IPS-20b (cell line): ENCODE data around the gene MXI1.

Experiments
- H3K27ac ChIP-seq: one replicate; pipeline ENCODE4 v1.5.1; 2013; ENCODE audit warnings: low read length
- H3K27me3 ChIP-seq: 2 replicates; pipeline ENCODE4 v1.6.1; 2013; ENCODE audit warnings: mild to moderate bottlenecking, low read length, inconsistent platforms; ENCODE audit not compliant: insufficient read depth
- H3K36me3 ChIP-seq: 2 replicates; pipeline ENCODE4 v1.6.1; 2013; ENCODE audit warnings: low read depth, mild to moderate bottlenecking, inconsistent platforms, low read length, moderate library complexity; ENCODE audit not compliant: insufficient read depth
- H3K4me1 ChIP-seq: 2 replicates; pipeline ENCODE4 v1.6.1; 2013; ENCODE audit warnings: mild to moderate bottlenecking, control low read depth, inconsistent platforms, low read length, moderate library complexity; ENCODE audit not compliant: insufficient read depth
- H3K4me3 ChIP-seq: 2 replicates; pipeline ENCODE4 v1.5.1; 2013; ENCODE audit warnings: mild to moderate bottlenecking, low read length, inconsistent platforms
- H3K9ac ChIP-seq: 2 replicates; pipeline ENCODE4 v1.6.1; 2013; ENCODE audit warnings: low read depth, mild to moderate bottlenecking, inconsistent platforms, low read length, moderate library complexity
- H3K9me3 ChIP-seq: 2 replicates; pipeline ENCODE4 v1.6.1; 2013; ENCODE audit warnings: mild to moderate bottlenecking, low read depth, low read length, inconsistent platforms; ENCODE audit not compliant: insufficient read depth

MXI1 gene

DNA sequence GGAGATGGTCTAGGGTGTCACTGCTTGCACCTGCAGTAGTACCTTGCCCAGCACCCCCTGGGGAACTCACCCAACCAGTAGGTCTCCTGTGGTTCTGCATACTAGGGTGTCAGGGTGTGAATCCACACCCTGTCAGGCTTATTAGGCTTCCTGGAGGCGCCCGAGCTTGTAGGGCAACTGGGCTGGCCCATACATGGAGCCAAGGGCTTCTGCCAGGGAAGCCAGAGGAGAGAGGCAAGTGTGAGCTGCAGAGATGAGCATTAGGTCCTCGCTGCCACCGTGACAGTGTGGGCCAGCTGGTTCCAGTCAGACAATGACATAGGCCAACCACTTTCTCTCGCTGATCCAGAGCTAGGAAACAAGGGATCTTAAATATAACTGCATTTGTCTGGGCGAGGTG, 11.2 kb downstream of the MXI1 start:
- H3K36me3 ChIP-seq, result no peaks in the 10 kb centered on the region
- no peak overlapping the region for H3K9ac ChIP-seq
- H3K4me3 ChIP-seq, result no peak overlapping the region
- H3K27me3 ChIP-seq, result peaks cover 35% of the 10 kb centered on the region
- H3K9me3 ChIP-seq, result no peaks in the 10 kb centered on the region
- H3K4me1 ChIP-seq, result peaks cover 7% of the 10 kb centered on the region; the same call in 1 of the 2 replicates
- no peak overlapping the region for H3K27ac ChIP-seq

DNA sequence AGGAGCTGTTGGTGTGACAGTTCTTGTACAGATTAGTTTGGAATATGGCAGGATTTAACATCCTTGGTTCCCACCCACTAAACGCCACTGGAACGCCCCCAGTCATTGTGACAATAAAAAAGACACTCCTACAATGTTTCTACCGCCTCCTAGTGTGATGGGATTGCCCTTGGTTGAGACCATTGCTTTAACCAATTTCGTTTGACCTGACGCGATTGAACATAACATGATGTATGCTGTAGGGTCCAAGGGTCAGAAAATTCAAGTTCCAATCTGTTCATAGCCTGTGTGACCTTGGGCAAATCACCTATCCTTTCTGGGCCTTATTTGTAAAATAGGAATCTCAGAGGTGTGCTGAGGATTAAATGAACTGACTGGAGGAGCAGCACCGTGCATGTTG, 12.5 kb downstream of the MXI1 start:
- H3K9ac ChIP-seq, result no peak overlapping the region
- no peak overlapping the region for H3K27ac ChIP-seq
- H3K27me3 ChIP-seq, result peaks cover 35% of the 10 kb centered on the region
- no peaks in the 10 kb centered on the region for H3K9me3 ChIP-seq
- peaks cover 7% of the 10 kb centered on the region; the same call in 1 of the 2 replicates for H3K4me1 ChIP-seq
- H3K36me3 ChIP-seq, result no peaks in the 10 kb centered on the region
- no peak overlapping the region for H3K4me3 ChIP-seq

DNA sequence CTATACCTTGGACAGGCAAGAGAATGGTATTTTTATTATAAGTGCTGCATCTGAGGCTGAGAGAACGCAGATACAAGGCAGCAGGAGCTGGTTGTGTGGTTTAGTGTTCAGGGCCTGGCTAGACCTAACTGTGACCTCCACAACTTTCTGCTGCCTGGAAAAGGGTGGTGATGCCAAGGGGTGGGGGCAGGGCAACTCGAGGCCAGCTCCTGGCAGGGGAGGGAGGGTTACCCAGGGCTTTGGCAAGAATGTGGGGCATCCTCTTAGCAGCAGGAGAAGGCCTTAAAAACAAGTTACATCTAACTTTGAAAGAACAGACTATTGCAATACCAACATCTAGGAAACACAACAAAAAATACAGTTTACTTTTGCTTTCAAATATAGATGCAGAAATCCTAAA, 13.0 kb downstream of the MXI1 start:
- Histone ChIP-seq H3K27me3 (peaks cover 35% of the 10 kb centered on the region), H3K9me3 (no peaks in the 10 kb centered on the region), H3K36me3 (no peaks in the 10 kb centered on the region), H3K9ac (no peak overlapping the region), H3K4me1 (peaks cover 10% of the 10 kb centered on the region; the same call in 1 of the 2 replicates), H3K4me3 (no peak overlapping the region), H3K27ac (no peak overlapping the region)

DNA sequence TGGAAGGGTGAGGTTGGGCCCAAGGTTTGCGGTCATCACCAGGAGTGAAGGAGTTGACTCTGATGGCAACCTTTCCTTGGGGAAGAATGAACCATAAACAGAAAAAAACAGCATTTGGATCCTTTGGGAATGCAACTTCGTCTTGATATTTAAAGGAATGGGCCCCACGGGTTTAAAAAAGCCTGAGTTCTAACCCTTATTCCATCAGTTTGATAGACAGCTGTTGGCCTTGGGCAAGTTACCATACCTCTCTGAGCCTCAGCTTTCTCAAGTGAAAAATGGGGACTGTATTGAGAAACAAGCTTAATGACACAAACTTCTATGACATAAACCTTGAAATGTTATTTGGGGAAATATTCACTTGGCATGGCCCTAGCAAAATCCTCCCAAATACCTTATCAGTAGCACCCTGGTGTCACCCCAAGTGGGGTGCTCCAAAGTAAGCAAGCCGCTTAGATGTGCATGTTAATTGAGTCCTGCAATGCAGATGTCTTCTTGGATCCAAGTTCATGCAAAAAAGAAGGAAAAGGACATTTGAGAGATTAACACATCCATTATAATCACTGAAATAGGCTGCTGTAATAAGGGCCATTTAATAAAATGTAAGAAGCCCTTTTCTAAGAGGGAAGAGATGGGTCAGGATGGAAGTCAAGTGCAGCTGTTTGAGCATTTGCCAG, 13.8 kb downstream of the MXI1 start:
- Histone ChIP-seq H3K9me3 (no peaks in the 10 kb centered on the region), H3K4me3 (peak overlapping the region; percentile 44; the same call in 1 of the 2 replicates), H3K9ac (no peak overlapping the region; the same call in 1 of the 2 replicates), H3K36me3 (no peaks in the 10 kb centered on the region), H3K27ac (no peak overlapping the region), H3K27me3 (peaks cover 35% of the 10 kb centered on the region), H3K4me1 (peaks cover 10% of the 10 kb centered on the region; the same call in 1 of the 2 replicates)

DNA sequence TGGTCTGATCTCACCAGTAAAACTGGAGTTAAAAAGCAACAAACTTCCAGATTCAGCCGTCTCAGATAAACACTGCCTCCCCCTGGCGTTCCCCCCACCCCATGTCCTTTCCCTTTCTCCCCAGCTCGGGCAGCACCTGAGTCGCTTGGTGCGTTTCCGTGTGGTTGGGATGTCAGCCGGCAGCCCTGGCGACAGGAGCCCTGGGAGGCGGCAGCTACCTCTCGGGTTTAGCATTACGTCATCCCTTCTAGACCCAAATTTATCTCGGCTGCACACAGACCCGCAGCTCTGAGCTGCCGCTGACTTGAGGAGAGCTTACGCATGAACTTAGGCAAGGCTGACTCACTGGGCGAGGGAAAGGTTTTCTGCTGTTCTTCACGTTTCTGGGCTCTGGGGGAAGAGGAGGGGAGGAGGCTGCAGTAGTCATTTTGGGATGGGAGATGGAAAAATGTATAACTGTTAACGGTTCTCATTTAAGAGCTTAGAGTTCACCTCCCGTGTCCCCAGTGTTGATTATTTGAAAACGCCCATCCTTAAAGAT, 14.4 kb downstream of the MXI1 start:
- Histone ChIP-seq H3K9me3 (no peaks in the 10 kb centered on the region), H3K36me3 (no peaks in the 10 kb centered on the region), H3K9ac (peak overlapping the region; percentile 29; the same call in 1 of the 2 replicates), H3K27ac (no peak overlapping the region), H3K27me3 (peaks cover 35% of the 10 kb centered on the region), H3K4me3 (peak overlapping the region; percentile 44; the same call in 1 of the 2 replicates), H3K4me1 (peaks cover 10% of the 10 kb centered on the region; the same call in 1 of the 2 replicates)

DNA sequence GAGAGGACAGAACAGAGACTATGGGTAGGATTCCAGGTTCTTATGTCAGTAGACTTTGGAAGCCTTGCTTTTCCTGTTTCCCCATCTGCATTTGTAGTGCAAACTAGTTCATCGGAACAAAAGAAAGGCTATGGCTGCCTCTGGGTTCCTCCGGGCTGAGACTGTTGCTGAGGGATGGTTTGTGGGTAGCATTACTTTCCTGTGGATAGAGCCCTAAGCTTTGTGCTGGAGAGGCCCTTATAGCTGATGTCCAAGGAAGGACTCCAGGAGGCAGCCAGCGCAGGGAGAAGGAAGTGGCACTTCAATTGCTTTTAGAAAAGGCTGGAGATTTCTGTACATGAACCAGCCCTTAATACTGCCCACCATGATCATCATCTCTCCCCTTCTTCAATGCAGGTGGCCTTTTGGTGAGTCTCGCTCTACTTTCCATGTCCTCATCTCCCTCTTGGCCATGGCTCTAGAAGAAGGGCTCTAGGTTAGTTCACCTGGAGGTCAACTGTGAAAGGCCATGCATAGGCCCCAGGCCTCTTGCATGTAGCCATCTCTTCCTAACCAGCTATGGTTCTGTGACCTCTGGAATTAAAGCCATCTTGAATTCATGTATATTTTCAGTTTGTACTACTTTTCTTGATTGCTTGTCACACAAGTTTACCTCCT, 15.4 kb downstream of the MXI1 start:
- Histone ChIP-seq H3K27ac (no peak overlapping the region), H3K36me3 (no peaks in the 10 kb centered on the region), H3K9me3 (no peaks in the 10 kb centered on the region), H3K4me1 (peaks cover 10% of the 10 kb centered on the region; the same call in 1 of the 2 replicates), H3K4me3 (no peak overlapping the region), H3K9ac (no peak overlapping the region; the same call in 1 of the 2 replicates), H3K27me3 (peaks cover 35% of the 10 kb centered on the region)

DNA sequence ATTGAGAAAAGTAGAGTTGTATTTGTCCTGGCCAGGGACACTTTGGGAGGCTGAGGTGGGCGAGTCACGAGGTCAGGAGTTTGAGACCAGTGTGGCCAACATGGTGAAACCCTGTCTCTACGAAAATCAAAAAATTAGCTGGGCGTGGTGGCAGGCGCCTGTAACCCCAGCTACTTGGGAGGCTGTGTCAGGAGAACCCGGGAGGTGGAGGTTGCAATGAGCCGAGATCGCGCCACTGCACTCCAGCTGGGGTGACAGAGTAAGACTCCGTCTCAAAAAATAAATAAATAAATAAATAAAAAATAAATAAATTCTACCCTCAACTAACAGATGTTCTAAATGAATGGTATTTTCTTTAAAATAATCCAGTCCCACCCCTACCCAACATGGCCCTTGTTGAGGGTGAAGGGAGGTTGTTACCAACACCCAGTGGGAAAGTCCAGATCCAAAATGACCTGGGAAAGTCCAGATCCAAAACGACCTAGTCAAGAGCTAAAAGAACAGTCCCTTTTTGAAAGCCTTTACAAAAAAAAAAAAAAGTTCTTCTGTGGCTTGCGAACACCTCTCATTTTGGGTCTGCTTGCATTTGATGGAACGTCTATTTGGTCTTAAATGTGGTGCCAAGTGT, 16.0 kb downstream of the MXI1 start:
- Histone ChIP-seq H3K27ac (no peak overlapping the region), H3K4me1 (peaks cover 10% of the 10 kb centered on the region; the same call in 1 of the 2 replicates), H3K4me3 (no peak overlapping the region), H3K36me3 (no peaks in the 10 kb centered on the region), H3K9me3 (no peaks in the 10 kb centered on the region), H3K27me3 (peaks cover 35% of the 10 kb centered on the region), H3K9ac (no peak overlapping the region)

DNA sequence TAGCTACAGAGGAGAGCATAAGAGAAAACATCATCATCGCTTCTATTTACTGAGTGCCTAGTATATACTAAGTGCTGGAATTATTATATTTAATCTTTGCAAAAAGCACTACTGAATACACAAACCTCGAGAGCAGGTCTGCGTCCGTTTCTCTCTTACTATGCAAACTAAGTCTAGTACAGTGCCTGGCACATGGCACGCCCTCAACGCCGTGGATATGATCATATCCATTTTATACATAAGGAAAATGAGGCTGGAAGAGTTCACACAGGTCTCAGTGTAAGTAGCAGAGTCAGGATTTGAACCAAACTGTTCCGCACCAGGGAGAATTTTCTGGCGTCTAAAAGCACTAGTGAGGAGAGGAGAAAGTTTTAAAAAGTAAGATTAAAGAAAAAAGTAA, 17.6 kb downstream of the MXI1 start:
- Histone ChIP-seq H3K36me3 (no peaks in the 10 kb centered on the region), H3K9ac (peak overlapping the region; percentile 26; the same call in 1 of the 2 replicates), H3K4me3 (peak overlapping the region; percentile 63), H3K27ac (no peak overlapping the region), H3K9me3 (no peaks in the 10 kb centered on the region), H3K4me1 (peaks cover 10% of the 10 kb centered on the region; the same call in 1 of the 2 replicates), H3K27me3 (peaks cover 35% of the 10 kb centered on the region)

DNA sequence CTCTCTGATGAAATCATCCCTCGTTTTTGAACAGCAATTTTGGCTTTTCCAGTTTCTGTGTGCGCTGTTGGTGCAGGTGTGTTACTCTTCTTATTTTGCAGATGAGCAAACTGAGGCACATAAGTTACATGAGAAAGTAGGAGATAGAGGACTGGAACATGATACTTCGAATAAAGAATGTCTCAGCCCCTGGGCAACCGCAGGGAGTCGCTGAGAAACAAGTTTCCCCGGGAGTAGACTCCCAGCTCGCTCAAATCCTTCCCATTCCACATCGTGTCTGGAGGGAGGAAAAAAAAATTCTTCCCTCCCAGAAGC, 18.0 kb downstream of the MXI1 start:
- Histone ChIP-seq H3K27me3 (peaks cover 35% of the 10 kb centered on the region), H3K9ac (peak overlapping the region; percentile 26; the same call in 1 of the 2 replicates), H3K36me3 (no peaks in the 10 kb centered on the region), H3K4me1 (peaks cover 10% of the 10 kb centered on the region; the same call in 1 of the 2 replicates), H3K4me3 (peak overlapping the region; percentile 63), H3K9me3 (no peaks in the 10 kb centered on the region), H3K27ac (no peak overlapping the region)

DNA sequence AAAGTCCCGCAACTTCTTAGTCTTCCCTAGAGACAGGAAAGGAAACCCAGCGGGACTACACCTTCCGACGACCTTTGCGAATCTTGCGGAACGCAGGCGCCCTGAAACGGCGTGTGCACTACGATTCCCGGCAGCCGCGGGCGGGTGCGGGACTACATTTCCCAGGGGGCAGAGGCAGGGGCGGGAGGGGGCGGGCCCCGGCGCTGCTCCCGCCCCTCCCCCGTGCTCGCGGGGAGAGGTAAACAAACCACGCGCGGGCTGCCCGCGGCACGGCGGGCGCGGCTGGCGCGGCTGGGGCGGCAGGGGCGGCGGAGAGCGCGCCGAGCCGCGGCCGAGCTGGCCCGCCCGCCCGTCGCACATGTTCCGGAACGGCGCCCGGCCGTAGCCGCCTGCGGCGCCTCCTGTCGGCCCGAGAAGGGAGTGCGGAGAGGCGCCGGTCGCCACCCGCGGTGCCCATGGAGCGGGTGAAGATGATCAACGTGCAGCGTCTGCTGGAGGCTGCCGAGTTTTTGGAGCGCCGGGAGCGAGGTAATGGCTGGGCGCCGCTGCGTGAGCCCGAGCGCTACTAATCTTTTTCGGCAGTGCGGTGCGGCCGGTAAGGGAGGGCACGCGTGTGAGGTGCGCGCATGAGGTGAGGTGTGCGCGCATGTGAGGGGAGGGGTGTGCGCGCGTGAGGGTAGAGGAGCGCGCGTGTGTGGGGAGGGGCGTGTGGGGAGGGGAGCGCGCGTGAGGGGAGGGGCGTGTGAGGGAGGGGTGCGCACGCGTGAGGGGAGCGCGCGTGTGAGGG, 18.5 kb downstream of the MXI1 start:
- H3K4me1 ChIP-seq, result peaks cover 10% of the 10 kb centered on the region; the same call in 1 of the 2 replicates
- peaks cover 30% of the 10 kb centered on the region for H3K27me3 ChIP-seq
- peak overlapping the region; percentile 76 for H3K4me3 ChIP-seq
- no peaks in the 10 kb centered on the region for H3K36me3 ChIP-seq
- peak overlapping the region; percentile 26; the same call in 1 of the 2 replicates for H3K9ac ChIP-seq
- no peak overlapping the region for H3K27ac ChIP-seq
- no peaks in the 10 kb centered on the region for H3K9me3 ChIP-seq

DNA sequence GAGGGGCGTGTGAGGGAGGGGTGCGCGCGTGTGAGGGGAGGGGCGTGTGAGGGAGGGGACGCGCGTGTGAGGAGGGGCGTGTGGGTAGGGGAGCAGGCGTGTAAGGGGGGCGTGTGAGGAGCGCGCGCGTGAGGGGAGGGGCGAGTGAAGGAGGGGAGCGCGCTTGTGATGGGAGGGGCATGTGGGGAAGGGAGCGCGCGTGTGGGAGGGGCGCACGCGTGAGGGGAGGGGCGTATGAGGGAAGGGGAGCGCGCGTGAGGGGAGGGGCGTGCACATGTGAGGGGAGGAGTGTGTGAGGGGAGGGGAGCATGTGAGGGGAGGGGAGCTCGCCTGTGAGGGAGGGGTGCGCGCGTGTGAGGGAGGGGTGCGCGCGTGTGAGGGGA, 19.1 kb downstream of the MXI1 start:
- Histone ChIP-seq H3K9me3 (no peaks in the 10 kb centered on the region), H3K4me3 (peak overlapping the region; percentile 76; the same call in 1 of the 2 replicates), H3K4me1 (peaks cover 8% of the 10 kb centered on the region; the same call in 1 of the 2 replicates), H3K36me3 (no peaks in the 10 kb centered on the region), H3K27ac (no peak overlapping the region), H3K9ac (no peak overlapping the region), H3K27me3 (peaks cover 24% of the 10 kb centered on the region)
